GM21717 (cell line): ENCODE data around the gene CD300LF.

Experiments
- ATAC-seq: cut with Tn5 transposase; IDR thresholded peaks from one replicate; pipeline ENCODE4 v1.9.1; 2021; ENCODE audit warnings: mild to moderate bottlenecking, moderate library complexity; ENCODE audit not compliant: unreplicated experiment

The CD300LF gene

DNA sequence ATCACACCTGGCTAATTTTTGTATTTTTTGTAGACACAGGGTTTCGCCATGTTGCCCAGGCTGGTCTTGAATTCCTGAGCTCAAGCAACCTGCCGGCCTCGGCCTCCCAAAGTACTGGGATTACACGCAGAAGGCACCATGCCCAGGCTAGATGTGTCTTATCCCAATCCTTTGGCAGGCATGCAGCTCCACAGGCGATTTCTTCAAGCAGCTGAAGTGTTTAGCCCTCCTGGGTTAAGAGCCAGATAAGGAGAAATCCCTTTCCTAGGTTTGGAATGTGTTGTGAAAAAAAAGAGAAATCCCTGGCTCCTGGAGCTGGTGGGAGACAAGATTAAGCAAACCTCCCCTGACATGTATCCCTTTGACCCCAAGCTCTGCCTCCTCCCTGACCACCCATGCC is 33.7 kb upstream of the CD300LF start:
- ATAC-seq, result no peak

DNA sequence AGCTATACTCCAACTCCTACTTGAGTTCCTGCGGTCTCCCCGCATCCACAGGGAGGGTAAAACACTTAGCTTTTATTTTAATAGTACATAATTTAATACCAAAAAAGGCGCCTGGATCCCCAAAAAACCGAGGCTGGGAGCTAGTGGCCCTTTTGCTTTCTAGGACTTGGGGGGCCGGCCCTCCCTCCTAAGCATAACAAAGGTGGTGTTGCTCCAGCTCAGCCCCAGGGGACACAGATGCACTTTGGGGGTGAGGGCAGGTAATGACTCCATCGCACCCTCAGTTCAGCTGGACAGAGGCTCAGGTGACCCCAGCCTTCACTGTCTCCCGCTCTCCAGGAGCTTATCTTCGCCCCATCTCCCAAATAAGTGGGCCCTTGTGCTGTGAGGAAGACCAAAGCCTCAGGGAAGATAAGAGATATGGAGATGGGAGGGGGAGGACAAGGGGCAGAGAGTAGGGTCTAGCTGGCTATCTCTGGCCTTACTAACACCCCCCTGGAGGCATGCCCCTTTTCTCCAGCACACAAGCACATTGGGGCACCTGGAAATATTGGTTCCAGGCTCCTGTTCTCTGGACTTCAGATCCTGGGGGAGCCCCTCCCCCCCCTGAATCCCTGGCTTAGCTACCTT is 32.9 kb upstream of the CD300LF start:
- no peak for ATAC-seq

DNA sequence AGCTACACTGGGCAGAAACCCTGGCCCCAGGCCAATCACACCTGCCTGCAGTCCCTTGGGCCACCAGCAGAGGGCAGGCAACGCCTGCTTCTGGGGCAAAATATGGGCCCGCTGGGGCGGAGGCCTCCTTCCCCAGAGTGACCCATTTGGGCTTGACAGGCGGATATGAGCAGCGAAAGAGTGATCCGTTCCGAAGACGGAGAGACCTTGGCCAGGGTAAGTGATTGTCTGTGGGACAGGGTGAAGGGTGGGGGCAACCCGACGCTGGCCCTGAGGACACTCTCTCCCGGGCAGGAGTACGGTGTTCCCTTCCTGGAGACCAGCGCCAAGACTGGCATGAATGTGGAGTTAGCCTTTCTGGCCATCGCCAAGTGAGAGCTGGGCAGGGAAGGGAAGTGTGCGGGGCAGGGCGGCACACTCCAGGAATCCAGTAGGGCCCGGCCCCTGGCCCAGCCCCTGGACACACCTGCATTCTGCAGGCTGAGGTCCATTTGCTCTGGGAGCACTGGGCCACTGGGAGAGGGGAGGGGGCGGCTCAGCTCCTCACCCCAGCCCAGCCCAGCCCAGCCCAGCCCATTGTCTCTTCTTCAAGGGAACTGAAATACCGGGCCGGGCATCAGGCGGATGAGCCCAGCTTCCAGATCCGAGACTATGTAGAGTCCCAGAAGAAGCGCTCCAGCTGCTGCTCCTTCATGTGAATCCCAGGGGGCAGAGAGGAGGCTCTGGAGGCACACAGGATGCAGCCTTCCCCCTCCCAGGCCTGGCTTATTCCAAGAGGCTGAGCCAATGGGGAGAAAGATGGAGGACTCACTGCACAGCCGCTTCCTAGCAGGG is 32.2 kb upstream of the CD300LF start:
- ATAC-seq, result no peak

DNA sequence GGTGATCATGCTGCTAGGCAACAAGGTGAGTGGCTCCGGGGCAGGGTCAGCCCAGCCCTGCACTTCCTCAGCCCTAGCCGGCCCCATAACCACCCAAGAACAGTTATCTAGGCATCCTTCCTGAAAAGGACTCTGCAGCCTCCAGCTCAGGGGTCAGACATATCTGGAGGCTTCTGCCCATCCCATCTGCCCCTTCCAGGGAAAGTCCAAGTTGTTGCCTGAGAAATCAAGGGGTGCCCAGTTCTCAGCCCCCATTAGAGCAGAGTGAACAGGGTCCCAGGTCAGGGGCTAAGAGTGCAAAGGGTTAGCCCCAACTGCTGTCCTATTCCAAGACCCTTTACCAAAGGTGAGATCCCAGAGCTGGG is 31.6 kb upstream of the CD300LF start:
- ATAC-seq, result no peak

DNA sequence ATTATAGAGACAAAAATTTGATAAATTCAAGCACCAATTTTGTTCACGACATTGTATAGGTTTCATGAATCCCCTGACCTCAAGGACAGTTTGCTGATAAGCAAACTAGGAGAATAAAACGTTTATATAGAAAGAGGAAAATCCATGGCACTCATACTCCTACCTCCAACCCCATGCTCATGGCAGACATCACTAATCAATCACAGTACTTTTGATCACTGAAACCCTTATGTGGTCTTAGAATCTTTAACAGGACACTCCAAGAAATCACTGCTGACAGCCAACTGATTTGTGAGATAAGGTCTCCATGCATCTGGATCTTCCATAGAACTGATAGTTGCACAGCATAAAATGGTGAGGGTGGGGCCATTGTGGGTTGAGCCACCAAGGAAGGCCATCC is 31.0 kb upstream of the CD300LF start:
- ATAC-seq, result no peak

DNA sequence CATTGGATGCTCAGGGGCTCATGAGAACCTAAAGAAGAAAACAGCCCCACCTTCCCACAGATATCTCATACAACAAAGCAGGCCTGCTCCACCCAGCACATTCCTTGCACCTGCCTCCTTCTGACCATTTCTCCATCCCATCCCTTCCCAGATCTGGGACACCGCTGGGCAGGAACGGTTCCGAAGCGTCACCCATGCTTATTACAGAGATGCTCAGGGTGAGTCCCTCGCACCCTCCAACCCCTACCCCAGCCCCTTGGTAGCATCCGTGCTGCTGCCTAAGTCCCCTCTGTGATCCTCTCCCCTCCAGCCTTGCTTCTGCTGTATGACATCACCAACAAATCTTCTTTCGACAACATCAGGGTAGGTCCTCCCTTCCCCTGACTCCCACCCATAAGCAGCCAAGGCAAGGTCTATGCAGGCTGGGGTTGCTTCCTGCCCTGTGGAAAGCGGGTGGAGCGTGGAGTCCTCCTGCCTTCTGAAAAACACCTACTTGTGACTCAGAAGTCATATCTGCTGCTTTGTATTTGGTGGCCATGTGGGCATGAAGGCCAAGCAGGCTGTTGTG is 30.3 kb upstream of the CD300LF start:
- no peak for ATAC-seq

DNA sequence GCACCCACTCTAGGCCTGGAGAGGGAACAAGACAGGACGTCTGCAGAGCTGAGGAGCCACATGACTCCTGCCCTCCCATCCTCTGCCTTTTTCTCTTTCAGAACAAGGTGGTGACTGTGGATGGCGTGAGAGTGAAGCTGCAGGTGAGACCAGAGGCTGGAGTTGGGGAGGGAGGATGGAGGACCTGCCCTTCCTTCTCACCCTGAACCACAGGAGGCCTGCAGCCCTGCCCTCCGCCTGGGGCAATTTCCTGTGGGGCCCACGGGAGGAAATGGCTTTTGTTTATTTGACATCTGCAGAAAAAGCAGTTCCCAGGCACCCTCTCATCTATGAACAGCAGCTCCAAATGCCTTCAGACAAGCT is 29.4 kb upstream of the CD300LF start:
- no peak for ATAC-seq

DNA sequence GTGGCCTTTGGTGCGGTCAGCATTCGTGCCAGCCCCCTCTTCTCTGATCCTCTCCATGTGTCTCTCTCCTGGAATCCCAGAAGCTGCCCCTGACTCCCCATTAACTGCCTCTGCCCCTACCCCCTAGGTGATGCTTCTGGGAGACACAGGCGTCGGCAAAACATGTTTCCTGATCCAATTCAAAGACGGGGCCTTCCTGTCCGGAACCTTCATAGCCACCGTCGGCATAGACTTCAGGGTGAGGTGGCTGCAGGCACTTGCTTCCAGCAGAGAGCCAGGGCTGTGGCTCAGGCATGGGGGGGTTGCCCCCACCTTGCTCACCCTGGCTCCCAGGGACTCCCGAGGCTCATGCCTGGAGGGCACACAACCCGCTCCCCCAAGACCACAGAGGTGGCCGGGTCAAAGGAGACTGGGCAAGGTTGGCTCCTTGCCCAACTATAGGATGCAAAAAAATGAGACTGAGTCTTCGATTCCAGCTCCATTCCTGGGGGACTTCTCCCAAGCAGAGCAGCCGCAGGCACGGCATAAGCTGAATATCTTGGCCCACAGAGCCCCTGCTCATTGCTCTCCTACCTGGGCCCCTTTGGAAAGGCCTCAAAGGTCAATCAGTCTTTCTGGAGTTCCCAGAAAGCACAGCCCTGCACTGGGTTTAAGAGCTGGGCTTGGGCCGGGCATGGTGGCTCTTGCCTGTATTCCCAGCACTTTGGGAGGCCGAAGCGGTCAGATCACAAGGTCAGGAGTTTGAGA is 28.1 kb upstream of the CD300LF start:
- no peak for ATAC-seq

DNA sequence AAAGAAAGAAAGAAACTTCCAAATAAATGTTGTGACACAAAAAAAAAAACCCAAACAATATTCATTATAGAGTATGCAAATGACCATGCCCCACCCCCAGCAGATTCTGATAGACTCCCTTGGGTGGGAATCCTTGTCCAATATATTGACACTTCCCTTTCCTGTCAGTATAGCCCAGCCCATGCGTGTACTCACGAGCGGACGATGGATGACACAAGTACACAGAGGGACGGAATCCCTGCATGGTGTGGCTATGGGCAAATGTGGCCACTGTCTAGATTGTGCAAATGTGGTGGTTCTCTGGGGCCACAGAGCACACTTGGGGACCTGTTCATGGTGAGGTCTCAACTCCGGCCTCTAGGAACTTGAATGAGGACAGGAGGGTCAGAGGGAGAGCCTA is 27.4 kb upstream of the CD300LF start:
- no peak for ATAC-seq

DNA sequence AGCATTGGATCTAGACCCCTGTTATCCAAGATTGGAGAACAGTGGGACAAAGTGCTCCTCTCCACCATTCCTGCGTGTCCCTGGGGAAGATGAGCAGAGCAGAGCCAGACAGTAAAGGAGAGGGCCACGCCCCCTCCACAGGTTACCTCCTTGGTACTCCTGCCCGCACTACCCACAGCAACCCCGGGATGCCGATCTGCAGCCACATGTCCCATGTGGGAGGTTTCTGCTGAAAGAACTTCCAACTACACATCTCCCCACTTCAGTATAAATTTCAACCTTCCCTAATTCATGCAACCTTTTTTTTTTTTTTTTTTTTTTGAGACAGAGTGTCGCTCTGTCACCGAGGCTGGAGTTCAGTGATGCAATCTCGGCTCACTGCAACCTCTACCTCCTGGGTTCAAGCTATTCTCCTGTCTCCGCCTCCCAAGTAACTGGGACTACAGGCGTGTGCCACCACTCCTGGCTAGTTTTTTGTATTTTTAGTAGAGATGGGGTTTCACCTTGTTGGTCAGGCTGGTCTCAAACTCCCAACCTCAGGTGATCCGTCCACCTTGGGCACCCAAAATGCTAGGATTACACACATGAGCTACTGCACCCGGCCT is 26.6 kb upstream of the CD300LF start:
- no peak for ATAC-seq

DNA sequence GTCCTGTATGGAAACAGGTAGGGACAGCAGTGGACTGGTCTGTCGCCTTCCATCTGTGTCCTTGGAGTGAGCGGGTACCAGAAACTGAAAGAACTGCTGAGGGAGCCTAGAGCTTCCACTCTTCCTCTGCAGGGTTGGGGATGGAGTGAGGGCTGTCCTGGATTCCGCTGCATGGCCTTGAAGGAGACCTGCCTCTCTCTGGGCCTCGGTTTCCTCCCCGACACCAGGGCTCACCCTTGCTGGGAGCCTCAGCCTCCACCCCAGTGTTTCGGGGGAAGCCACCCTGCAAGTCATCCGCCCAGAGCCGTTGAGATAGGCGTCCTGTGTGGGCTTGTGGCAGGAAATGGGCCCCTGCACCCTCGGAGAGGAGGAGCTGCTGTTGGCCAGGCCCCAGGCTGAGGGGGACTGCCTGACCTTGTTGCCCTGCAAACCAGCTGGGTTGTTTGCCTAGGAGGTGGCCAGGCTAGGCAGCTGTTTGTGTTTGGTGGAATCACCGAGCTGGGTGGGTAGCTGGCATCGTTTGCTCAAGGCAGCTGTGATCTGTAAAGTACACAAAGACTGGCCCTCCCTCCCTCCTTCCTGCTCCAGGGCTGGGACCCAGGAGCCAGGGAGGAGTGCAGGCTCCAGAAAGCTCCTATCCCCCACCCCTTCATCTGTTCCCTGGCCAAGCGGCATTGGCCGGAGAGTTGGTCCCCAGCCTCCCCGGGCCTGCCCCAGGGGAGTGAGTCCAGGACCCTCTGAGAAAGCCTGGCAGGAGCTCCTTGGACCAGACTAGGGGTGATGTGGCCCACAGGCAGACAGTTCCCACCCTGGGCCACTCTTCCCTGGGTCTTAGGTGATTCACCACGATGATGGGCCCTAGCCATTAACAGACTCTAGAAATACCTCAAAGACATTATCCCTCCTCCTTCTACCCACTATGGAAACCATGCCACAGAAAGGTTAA is 25.6 kb upstream of the CD300LF start:
- peak; percentile 46 for ATAC-seq

DNA sequence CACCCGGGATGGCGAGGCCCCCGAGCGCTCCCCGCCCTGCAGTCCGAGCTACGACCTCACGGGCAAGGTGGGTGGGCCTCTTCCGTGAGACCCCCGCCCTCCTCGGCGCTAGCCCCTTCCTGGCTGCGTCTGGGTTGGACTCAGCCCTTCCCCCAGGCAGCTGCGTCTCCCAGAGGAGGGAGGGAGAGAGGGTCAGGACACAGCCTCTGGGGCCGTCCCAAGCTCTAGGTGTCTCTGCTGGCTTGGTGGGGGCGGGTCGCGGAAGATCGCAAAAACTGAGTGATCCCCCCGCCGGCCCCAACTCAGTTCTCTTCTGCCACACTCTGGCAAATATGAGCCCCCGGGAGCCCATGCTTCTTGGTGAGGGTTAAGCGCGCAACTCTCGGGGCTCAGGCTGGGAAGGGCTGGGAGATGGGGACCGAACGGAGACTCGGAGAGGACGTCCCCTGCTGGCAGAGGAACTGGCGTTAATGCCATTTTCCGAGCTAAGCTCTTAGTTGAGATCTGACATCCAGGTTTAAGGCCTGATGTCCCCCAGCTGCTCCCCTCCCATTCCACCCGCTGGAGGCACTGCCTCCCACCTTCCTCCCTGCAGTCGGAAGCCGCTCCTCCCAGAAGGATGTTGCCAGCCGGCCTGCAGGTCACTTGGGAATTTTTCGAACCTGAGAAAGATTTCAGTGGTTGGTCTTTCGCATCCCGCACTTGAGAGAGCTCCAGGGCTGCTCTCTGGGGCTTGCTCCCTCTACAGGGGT is 24.8 kb upstream of the CD300LF start:
- no peak for ATAC-seq

DNA sequence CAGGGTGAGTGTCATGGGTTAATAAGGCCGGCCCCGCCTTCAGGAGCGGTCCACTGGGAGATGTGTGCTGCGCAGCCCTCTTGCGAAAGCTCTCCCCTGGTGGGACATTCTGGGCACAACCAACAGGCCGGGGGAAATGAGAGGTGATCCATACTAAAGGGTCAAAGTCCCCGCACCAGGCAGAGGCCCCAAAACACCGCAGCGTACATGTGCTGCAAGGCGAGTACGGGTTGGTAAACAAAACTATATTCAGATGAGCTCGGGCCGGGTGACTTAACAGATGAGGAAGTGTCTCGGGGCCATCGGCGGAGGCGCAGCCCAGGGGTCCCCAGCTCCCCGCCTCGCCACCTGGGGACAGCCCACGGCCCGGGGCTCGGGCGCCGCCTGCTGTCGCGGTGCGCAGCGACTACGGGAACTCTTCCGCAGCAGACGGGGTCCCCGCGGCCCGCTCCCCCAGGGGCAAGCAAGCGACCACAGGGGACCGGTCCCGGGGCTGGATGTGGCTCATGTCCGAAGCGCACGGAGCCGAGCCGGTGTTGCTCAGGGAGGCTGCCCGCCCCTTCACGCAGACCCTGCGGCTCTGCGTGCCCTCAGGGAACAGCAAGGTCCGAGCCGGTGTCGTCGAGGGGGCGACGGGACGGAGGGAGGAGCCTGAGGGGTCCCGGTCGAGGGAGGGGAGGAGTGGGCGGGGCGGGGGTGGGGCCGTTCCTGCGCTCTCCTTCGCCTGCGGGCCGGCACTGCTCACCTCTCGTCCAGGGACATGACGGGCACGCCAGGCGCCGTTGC is 24.0 kb upstream of the CD300LF start, which contains the start of gene RAB37:
RAB37 (plus strand) TSS at position 744 of the 786 bp plus-strand sequence; CDS start at position 761, 17 bp downstream.
- ATAC-seq, result no peak

DNA sequence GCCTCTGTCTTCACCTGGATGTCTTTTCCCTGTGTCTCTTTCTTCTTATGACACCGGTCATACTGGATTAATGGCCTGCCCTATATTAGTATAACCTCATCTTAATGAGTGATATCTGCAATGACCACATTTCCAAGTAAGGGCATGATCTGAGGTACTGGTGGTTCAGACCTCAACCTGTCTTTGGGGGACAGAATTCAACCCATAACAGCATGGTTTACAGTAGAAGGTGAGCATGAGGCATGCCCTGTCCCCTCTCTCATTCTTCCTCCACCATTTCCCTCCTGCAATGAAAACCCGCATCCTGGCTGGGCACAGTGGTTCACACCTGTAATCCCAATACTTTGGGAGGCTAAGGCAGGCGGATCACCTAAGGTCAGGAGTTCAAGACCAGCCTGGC is 21.5 kb upstream of the CD300LF start:
- no peak for ATAC-seq

DNA sequence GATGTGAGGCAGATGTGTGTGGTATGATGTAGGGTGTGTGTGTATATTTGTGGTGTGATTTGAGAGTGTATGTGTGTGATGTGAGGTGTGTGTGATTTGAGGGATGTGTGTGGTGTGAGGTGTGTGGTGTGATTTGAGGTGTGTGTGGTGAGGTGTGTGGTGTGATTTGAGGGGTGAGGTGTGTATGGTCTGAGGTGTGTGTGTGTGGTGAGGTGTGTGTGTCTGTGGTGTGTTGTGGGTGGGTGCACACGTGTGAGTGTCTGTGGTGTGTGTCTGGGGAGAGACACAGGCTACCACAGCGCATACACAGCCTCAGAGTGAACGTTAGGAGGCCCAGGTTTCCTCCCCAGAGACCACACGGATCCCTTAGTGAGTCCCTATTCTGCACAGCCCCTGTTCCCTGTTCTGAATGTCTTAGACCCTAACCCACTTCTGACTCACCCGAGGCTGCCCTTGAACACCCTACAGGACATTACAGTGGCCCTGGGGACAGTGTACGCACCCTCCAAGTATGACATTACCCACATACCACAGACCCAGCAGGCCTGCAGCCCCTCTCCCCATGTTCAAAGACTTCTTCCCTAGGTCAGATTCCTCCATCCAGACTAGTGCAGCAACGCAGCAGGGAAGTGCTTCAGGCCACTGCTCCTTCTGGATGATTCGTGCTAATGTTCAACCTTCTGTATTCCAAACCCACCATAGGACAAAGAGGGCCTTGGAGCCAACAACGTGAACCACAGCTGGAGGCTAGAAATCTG is 20.8 kb upstream of the CD300LF start:
- ATAC-seq, result no peak

DNA sequence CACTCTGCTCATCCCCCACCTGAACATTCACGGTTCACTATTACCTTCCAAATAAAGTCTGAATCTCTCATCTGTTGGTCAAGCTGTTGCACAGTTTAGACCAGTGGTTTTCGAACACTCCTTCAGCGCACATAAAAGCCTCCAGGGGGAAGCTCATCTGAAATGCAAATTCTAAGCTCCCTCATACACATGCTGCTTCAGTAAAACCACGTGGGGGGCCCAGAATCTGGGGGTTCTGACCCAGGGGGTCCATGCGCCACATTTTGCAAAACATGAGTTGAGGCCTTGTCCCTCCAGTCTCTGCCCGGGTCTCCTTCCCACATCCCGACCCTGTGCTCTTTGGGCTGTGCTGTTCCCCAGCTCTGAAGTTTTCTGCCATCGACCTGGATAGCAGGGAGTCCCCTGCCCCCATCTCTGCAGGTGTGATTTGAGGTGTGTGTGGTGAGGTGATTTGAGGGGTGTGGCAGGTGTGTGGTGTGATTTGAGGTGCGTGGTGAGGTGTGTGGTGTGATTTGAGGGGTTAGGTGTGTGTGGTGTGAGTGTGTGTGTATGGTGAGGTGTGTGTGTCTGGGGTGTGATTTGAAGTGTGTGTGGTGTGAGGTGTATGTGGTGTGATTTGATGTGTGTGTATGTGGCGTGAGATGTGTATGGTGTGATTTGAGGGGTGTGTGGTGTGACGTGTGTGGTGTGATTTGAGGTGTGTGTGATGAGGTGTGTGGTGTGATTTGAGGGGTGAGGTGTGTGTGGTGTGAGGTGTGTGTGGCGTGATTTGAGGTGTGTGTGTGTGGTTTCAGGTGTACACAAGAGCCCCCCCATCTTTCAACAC is 19.5 kb upstream of the CD300LF start:
- ATAC-seq, result no peak

DNA sequence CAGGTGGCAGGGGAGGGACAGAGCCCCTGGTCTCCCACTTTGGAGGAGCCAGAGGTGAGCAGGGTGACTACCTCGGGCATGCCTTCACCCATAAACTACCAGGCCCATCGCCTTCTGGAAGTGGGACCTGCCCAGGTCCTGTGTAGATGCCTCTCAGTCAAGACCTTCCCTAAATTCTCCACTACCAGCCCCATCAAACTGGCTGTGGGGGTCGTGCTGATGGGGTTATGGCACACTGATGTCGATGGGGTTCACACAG is 18.6 kb upstream of the CD300LF start:
- ATAC-seq, result no peak
